GM19395 (cell line): ENCODE data around the gene SRL.

ENCODE experiments used
- ATAC-seq: cut with Tn5 transposase; IDR thresholded peaks from one replicate; pipeline ENCODE4 v1.9.1; 2021; ENCODE audit warnings: mild to moderate bottlenecking, moderate library complexity; ENCODE audit not compliant: unreplicated experiment

SRL gene

DNA sequence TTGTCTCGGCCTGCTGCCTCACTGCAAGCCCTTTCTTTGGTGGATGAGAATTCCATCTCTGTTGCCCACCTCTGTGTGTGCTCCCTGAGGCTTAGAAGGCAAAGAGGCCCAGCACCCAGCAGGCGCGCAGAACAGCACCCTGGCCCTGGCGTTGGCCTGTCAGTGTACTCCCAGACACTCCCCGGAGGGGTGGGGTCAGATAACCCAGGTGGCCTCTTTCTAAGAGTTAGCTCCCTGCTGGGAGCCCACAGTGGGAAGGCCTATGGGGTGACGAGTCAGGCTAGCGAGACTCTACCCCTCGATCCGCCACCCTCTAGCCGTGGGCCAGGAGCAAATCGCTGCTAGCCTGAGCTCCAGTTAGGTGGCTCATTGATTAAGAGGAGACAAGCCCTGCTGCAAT is 38.1 kb downstream of the SRL start:
- ATAC-seq, result no peak

DNA sequence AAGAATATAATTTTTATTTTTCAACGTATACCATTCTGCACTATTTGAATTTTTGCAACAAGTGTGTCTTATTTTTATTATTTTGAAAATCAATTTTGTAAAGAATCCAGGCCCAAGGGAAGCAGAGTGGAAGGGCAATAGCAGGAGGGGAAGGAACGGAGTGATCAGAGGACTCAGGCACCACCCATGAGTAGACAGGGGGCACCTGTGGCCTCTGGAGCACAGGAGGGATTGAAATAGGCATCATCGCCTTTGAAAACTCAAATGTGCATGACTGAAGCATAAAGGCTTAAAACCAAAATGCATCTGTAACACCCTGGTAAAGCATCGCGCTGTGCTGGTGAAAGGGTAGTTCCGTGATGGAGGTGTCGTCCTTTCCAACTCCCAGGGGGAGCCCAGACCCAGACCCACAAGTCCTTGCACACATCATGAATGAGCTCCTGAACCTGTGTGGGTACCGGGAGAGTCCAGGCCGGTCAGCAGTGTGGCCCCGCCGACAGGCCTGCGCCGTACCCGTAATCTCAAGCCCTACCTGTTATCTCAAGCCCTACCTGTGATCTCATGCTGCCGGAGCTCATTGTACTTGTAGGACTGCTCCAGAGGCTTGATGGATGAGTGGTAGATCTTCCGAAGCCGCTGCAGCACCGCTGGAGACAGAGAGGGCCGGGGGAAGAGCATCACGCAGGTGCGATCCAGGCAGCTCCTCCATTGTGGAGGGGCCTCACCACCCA is 39.1 kb downstream of the SRL start:
- no peak for ATAC-seq

DNA sequence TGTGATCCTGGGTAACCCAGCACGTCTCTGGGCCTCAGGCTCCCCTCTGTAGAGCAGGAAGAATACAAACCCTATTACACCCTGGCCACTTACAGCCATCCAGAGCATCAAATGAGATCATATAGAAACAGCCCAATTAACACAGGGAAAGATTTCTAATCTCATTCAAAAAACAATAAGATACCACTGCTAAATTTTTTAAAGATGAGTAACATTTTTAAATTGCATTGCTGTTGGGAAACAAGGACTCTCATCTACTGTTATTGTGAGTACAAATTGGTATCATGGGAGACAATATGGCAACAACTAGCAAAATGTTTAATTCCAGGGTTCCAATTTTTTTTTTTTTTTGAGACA is 41.1 kb downstream of the SRL start:
- ATAC-seq, result no peak

DNA sequence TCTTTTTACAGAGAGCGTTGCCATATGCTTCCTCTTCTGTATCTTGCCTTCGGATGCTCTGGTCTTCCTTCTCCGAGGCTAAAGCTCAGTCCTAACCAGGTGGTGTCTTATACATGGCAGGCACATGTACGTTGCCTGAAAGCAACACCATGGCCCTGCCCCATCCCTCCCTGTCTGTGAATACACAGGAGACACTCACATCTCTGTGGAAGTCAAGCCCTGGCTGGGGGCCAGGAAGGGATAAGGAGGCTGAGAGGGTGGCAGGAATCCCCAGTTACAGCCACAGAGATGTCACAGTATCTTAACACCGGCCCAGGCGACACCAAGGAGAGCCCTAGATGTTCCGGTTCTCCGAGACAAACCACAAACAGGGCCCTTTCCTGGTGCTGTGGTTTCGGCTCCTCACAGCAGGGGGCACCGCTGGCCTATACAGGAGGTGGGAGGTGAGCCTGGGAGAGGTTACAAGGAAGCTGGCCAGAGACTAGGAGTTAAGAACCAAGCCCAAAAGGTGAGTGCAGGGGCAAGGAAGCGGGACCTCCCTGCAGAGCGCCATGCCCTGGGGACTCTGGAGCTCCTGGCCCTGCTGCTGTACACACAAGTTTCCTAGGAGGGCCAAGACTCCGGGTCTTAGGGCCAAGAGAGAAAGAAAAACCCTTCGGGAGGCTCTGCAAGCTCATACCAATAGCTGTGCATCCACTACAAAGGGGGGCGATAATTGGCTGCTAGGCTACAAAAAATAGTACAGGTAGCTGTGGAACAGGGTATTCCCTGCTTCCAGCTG is 41.7 kb downstream of the SRL start:
- no peak for ATAC-seq

DNA sequence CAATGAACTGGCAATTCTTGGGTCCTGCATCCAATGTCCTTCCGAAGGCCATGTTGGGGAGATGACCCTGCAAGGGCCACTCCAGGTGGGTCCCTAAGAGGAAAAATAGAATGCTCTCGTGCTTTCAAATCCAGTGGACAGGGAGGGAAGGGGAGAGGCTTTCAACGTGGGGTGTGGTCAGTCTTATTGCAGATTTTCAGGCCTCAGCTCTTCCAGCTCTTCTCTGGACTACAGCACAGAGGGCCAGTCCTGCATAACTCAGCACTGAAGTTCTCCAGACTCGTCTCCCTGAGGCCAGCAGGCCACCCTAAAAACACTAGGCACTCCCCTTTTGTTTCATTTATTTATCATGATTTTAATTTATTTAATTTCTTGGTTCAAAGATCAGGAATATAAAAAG is 43.1 kb downstream of the SRL start:
- no peak for ATAC-seq

DNA sequence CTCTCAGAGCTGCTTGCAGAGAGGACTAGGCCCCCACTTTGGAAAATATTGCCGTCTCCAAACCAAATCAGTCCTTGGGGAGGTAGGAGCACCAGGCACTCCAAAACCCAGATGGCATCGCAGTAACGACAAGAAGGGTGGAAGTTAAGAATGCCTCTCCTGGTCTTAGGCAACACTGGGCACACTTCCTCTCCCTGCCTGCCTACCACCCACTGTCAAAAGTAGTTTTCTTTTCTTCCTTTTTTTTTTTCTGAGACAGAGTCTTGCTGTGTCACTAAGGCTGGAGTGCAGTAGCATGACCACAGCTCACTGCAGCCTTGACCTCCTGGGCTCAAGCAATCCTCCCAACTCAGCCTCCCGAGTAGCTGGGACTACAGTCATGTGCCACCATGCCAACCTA is 47.2 kb downstream of the SRL start:
- ATAC-seq, result no peak

DNA sequence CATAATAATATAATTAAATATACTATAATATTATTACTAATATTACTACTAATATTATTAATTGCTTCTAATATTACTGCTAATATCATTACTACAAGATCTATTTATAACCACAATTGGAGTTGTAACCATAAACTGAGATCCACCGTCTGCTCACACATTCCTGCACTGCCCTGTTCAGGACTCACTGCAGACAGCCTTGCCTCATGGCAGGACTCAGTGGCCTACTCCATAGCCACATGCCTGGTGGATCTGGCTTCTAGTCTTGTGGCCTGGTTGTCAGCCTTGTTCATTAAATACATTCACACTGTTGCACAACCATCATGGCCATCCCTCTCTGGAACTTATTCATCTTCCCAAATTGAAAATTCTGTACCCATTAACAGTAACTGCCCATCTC is 48.0 kb downstream of the SRL start:
- ATAC-seq, result no peak

DNA sequence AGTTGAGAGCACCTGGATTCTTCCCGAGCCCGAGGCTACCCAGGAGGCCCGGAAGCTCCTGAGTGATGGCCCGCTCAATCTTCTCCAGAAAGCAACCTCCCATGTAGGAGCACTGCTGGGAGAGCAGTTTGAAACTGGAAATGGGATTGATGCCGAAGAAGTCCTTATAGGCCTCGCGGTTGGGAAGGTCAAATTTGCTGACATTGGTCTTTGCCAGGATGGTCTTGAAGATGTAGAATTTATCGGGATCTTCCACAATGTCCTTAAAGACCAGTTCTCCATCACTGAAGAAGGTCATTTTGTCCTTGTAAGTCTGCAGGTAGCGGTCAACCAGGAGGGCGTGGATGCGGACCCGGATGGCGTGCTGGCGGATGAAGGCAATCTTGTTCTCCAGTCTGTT is 49.7 kb downstream of the SRL start:
- ATAC-seq, result no peak

DNA sequence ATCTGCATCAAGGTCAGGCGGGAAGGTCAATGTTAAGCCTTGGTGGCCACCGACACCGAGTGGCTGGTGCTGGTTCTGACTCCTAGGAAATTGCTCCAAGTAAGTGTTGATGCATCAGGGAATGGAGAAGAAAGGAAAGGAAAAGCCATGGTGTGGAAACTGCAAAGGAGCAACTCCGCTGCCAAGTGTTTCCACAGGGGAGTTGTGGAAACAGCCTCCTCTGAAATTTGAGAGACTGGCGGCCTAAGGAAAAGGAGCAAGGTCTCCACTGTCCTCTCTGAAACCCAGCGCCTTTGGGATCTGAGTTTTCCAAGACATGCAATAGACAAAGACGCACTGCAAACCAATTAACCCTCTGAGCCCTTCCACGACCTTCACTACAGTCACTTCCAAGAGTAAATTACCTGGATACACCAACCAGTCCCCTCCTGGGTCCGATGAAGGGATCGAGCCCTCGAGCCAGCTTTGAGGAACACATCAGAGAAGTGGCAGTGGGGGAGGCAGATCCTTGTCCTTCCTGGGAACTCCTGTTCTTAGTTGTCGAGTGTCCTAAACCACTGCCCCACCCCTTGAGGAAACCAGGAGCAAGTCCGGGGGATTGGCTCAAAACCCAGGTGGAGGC is 51.1 kb downstream of the SRL start:
- no peak for ATAC-seq

DNA sequence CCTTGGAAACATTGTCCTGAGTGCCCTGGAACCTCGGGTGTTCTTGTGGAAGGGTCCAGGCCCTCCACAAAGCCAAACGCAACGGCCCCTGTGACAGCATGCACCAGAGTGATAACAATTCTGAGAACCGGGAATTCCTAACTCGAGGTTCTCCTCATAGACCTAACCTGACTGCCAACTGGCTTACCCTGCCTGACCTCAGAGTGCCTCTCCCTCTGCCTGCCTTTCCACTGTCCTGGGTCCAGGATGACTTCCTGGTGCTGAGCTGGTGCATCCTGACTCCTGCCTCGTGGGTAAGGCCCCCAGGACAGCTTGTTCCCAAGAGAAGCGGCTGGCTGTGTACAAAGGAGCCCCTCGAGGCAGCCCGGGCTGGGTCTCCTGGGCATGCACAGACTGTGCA is 51.8 kb downstream of the SRL start:
- ATAC-seq, result no peak

DNA sequence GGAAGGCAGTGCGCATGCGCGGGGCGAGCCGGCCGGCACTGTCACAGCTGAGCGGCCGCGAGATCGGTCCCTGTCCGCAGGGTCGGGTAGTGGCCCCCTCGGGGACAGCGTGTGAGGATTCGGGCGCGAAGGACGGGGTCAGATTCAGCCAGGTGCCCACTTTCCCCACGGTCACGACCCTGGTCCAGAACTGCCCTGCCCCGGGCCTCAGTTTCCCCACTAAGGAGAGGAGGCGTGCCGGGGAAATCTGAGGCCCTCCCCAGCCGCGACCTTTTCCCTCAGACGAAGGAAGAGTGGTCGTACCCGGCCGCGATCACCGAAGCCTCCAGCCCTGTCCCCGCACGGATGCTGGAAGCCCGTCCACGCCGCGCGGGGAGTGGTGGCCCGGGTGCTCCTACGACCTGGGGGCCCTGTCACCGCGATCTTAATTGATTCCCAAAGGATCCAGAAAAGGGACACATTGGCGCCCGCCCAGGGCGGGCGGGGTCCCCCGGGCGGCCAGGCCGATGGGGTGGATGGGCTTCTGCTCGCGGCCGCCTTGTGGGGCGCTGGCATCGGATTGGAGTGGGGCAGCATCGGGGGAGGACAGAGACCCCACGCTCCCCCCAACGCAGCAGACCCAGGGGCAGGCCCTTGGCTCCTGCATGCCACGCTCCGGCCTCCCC is 57.7 kb downstream of the SRL start:
- no peak for ATAC-seq

DNA sequence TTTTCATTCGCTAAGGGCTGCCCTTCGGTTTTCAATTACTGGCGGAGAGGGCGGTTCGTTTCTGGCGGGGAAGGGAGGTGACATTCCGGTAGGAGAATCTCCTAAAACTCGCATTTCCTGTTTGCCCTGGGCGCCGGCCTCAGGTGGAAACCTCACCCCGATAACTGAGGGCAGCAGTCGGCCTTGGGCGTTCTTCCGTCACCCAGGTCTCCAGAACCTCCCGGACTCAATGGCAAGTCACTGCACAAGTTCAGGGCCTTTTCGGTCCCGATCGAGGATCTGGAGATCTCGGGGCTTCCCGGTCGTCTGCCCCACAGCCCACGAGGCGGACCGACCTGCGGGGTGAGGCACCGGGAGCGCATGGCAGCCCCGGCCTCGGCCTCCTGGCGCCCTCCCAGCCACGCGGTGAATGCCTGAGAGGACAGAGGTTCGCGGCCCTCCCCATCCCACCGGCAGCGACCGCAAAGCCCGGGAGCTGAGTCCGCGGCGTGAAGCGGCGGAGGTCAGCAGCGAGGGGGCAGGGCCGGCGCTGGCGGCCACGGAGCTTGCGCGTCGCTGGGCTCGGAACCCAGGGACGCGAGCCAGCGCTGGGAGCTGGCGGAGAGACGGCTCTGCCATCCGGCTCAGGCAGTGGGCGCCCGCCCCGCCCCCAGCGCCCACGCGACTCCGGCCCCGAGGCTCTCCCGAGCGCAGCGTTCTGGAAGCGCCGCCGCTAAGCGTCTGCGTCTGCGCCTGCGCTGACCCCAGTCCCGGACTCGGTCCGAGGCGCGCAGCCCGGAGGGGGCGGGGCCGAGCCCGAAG is 58.4 kb downstream of the SRL start:
- peak; percentile 75 for ATAC-seq

DNA sequence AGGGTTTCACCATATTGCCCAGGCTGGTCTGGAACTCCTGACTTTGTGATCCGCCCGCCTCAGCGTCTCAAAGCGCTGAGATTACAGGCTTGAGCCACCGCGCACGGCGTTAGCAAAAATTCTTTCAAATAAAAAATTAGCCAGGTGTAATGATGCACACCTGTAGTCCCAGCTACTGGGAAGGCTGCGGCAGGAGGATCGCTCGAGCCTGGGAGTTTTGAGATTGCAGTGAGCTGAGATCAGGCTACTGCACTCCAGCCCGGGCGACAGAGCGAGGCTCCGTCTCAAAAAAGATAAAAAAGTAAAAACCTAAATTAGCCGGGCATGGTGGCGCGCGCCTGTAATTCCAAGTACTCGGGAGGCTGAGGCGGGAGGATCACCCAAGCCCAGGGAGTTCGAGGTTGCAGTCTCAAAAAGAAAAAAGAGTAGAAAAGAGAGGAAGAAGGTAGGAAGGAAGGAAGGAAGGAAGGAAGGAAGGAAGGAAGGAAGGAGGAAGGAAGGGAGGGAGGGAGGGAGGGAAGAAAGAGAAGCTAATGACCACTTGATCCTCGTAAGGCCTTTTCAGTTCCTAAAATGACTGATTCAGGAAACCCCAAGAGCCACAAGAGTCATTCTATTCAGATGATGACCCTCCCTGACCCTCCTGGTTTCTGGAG is 59.2 kb downstream of the SRL start:
- ATAC-seq, result peak; percentile 42

DNA sequence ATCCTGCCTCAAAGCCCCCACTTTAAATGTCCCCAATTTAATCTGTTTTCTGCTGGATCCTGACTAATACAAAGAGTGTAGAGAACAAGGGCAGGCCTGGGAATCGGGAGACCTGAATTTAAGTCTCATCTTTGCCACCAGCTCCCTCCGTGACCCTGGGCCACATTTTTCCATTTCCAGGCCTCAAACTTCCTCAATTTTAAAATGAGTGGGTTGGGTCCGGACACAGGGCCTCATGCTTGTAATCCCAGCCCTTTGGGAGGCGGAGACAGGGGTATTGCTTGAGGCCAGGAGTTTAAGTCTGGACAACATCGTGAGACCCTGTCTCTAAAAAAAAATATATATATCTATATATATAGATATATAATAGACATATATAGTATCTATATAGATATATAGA is 61.4 kb downstream of the SRL start:
- no peak for ATAC-seq

DNA sequence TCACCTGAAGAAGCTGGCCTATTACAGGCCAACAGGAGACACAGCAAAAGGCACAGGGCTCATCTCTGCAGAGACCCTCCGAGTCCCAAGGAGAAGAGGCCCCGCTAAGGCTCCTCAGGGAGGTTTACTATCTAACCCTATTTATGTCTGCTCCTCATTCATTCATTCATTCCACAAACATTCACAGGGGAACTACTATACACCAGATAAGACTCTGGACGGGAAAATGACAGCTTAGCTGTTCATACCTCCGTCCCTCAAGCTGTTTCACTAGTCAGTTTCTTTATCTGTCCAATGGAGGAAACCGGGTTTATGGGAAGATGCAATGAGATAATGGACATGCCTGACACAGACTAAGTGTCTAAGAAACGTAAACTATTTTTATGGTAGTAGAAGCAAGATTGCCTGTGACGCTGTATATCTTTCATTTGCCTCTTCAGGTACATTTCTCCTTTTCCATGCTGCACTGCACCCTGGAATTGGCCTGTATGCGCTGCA is 62.1 kb downstream of the SRL start:
- ATAC-seq, result no peak

DNA sequence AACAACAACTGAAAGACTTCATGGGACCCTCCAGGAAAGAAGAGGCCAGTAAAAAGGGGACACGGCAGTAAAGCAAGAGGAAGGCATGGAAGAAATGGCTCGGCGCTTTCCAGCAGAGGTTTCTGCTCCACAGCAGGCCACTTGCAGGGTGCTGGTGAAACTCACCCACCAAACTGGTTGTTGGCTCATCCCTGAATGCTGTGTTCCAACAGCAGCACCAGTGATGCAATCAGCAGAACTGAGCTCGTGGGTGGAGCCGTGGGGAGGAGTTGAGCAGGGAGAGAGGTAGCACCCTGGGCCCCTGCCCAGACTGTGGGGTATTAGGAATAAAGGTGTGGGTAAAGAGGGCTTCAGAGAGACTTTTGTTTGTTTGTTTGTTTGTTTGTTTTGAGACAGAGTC is 62.9 kb downstream of the SRL start:
- no peak for ATAC-seq

DNA sequence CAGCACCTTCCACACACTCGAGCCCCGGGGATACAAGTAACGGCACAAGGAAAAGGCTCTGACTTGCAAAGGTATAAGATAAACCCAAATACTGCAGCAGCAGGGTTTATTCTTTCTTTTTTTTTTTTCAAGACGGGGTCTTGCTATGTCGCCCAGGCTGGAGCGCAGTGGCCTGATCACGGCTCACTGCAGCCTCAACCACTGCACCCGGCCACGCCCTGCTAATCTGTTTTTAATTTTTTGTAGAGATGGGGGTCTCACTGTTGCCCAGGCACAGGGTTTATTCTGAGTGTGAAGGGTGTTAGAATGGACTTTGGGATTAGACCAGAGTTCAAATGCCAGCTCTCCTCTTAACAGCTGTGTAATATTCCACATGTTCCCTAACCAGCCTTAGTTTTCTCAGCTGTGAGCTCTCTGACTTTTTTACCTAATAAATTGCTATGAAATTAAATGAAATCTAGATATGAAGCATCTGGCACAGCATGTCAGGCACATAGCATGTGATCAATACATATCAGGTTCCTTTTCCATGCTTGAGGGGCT is 63.3 kb downstream of the SRL start:
- ATAC-seq, result no peak

DNA sequence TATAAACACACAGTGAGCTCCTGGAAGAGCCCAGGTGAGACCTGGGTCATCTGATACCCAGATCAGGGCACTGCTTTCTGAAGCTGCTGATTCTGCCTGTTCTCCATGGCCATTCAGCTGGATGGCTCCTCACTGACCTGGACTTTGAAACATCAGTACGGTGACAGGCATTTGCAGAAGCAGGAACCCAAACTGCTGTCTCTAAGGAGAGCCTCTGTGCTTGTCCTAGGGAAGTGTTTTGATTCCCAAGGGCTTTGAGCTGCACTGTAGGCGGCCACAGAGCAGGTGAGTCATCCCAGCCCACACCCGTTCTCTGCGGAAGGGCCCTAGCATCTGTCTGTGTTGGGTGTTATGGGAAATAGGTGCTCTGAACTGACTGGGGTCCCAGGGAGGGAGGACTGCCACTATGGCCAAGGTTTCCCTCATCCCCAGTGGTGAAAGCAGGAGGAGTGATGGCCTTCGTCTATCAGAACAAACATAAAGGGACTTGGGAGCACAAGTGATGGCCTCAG is 64.9 kb downstream of the SRL start:
- no peak for ATAC-seq

DNA sequence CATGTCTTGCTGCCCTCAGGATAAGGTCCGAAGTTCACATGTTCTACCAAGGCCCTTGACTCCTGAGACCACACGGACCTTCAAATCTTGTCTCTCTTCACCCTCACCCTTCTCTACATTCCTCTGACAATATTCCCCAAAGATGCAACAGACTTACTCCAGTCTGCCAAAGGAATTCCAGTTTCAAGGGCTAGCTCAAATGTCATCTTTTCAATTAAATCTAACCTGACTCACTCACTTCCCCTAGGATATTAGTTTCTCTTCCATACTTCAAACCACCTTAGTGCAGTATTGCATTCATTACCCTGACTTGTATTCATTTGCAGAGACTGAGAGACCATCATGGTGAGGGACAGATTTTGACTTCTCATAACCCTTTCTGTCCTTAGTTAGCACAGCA is 66.0 kb downstream of the SRL start:
- ATAC-seq, result no peak

DNA sequence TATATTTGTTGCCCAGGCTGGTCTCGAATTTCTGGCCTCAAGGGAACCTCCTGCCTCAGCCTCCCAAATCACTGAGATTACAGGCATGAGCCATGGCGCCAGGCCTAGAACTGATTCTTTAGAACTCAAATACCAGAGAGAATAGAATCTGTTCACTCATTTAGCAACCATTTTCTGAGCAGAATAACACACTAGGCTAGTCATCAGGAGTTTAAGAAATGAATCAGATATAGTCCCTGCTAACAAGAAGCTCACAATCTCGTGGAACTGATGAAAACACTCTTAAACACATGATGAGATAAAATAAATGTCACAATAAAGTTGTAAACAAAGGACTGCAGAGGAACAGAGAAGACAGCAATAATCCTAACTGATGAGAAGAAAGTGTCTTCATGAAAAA is 69.8 kb downstream of the SRL start:
- ATAC-seq, result no peak
